Measurements from ENCODE around the gene SLC39A12. TPM values are rescaled to one million over a fixed set of nuclear protein-coding genes. Genes with fewer than 3 reads are reported as not detected.

Gene SLC39A12
- total RNA-seq, 1 donor, result not detected

DNA sequence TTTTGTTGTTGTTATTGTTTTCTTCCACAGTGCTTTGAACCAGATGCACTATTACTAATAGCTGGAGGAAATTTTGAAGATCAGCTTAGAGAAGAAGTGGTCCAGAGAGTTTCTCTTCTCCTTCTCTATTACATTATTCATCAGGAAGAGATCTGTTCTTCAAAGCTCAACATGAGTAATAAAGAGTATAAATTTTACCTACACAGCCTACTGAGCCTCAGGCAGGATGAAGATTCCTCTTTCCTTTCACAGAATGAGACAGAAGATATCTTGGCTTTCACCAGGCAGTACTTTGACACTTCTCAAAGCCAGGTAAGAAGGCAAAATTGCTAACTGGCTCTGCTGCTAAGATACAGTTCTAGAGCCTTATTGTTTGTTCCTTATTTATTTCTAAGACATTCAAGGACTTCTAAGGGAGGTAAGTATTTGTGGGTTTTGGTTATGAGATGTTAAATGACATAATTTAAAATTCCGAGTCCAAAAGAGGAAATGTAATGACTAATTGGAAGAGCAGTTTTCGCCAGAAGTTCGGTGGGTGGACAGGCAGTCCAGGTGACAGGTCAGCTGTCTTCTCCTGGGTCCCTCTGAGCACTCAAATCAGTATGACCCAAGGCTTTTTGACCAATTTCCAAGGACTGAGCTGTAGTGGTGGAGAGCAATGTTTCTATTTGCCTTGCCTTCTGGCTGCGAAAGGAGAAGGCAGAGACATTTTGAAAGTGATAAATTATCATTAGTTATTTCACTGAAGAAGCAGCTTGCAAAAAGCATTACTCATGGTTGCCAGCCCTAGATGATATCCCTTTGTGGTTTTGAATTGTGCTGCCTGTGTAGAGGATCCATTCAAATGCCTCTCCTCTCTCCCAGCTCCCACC lies 10.1 kb downstream of the SLC39A12 start:
- H3K4me3 ChIP-seq (ENCODE audit: low read depth, low read length), result no peak overlapping the region
- DNase-seq (ENCODE audit: low read depth), result peak; percentile 3
- TF ChIP-seq, protein P1, sequence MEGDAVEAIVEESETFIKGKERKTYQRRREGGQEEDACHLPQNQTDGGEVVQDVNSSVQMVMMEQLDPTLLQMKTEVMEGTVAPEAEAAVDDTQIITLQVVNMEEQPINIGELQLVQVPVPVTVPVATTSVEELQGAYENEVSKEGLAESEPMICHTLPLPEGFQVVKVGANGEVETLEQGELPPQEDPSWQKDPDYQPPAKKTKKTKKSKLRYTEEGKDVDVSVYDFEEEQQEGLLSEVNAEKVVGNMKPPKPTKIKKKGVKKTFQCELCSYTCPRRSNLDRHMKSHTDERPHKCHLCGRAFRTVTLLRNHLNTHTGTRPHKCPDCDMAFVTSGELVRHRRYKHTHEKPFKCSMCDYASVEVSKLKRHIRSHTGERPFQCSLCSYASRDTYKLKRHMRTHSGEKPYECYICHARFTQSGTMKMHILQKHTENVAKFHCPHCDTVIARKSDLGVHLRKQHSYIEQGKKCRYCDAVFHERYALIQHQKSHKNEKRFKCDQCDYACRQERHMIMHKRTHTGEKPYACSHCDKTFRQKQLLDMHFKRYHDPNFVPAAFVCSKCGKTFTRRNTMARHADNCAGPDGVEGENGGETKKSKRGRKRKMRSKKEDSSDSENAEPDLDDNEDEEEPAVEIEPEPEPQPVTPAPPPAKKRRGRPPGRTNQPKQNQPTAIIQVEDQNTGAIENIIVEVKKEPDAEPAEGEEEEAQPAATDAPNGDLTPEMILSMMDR (IDR thresholded peaks at IDR 0.05; ENCODE audit: insufficient read depth, low read depth, low read length), result no peak

- H3K4me3 ChIP-seq (ENCODE audit: low read depth, low read length), result no peak overlapping the region
- TF ChIP-seq, protein P1 (IDR thresholded peaks at IDR 0.05; ENCODE audit: insufficient read depth, low read depth, low read length), result no peak
- no peak for DNase-seq (ENCODE audit: low read depth)
Observed at GRCh38 chr10:17963431-17963830, 11.7 kb downstream of the SLC39A12 start.

DNA sequence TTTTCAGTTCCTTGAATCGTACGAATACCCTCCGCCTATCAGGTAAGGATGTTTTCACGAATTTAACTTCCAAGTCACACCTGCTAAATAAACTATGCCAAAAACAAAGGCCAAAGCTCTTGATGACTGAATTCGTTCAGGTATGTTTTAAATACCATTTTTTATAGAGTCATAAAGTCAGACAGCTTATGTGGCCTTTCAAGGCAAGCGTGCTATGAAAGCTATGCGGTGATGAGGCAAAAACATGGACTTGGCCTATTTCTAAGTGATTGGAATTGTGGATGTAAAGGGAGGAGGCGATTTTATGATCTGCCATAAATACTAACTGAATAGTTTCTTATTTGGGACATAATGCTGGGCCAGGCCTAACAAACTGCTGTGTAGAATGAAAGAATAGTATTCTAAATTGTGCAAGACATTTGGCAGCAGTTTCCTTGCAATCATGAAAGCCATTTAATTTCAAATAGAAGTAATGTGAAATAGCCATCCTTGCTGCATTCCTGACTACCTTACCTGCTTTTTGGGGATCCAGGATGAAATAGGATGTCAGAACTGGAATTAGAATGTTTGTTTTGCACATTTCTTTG lies 14.0 kb downstream of the SLC39A12 start:
- TF ChIP-seq, protein P1 (IDR thresholded peaks at IDR 0.05; ENCODE audit: insufficient read depth, low read depth, low read length), result no peak
- peak; percentile 44 for DNase-seq (ENCODE audit: low read depth)
- H3K4me3 ChIP-seq (ENCODE audit: low read depth, low read length), result no peak overlapping the region

DNA sequence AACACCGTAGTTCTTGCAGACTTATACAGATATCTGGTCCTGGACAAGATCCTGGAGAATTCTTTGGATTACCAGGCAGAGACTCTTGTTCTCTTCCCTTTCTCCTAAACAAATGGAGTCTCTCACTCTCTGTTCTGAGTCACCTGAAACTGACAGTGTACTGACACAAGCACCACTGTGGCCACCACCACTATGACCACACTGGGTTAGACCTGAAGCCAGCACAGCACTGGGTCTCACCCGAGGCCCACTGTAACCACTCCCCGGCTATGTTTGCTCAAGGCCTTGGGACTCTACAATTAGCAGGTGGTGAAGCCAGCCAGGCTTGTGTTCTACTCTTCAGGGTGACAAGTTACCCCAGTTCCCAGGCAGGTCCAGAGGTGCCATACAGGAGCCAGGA lies 22.8 kb downstream of the SLC39A12 start:
- TF ChIP-seq, protein P1 (IDR thresholded peaks at IDR 0.05; ENCODE audit: insufficient read depth, low read depth, low read length), result no peak
- no peak overlapping the region for H3K4me3 ChIP-seq (ENCODE audit: low read depth, low read length)
- DNase-seq (ENCODE audit: low read depth), result no peak

DNA sequence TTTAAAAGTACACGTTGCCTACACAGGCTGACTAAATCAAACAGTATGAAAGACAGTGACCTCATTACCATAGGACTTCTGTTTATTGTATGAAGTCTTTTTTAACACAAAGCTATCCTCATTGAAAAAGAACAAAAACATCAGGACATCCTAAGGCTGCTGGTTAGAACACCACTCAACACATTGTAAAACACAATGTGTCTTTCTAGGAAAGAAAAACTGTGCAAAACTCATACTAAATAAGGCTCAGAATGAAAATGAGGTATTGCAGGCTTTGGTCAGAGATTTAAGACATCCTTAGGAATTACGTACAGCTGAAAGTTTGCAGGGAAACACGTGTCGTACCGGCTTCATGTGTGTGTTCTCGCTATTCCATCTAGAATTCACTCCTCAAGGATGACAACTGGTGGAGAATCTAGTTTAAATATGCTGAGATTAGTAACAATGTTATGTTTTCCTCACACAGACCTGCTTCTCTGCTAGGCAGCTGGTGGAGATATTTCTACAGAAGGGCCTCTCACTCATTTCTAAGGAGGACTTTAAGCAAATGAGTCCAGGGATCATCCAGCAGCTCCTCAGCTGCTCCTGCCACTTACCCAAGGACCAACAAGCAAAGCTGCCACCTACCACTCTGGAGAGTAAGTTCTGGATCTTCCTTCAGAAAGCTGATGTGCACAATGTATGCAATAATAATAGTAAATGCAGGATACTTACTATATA lies 29.3 kb downstream of the SLC39A12 start:
- no peak overlapping the region for H3K4me3 ChIP-seq (ENCODE audit: low read depth, low read length)
- TF ChIP-seq, protein P1 (IDR thresholded peaks at IDR 0.05; ENCODE audit: insufficient read depth, low read depth, low read length), result no peak
- DNase-seq (ENCODE audit: low read depth), result no peak

- no peak overlapping the region for H3K4me3 ChIP-seq (ENCODE audit: low read depth, low read length)
- TF ChIP-seq, protein P1 (IDR thresholded peaks at IDR 0.05; ENCODE audit: insufficient read depth, low read depth, low read length), result no peak
- DNase-seq (ENCODE audit: low read depth), result peak; percentile 42
Observed at GRCh38 chr10:17981766-17982380, 30.2 kb downstream of the SLC39A12 start.

All from fibroblast of villous mesenchyme (primary cell).